Testis (tissue), 3 donors: ENCODE measurements around the gene HYAL1. TPM values are rescaled to one million over a fixed set of nuclear protein-coding genes. Genes with fewer than 3 reads are reported as not detected.

Experiments
- DNase-seq: peaks from one replicate; pipeline ENCODE4 v3.0.0-alpha.2; 2019
- H3K27ac ChIP-seq, 2 donors: fragments of 200-600 bp; sonication (generic); one replicate each; pipeline ENCODE4 v1.5.1; 2019
- H3K27me3 ChIP-seq: fragments of 200-600 bp; sonication (generic); one replicate; pipeline ENCODE4 v1.5.1; 2019
- H3K36me3 ChIP-seq: fragments of 200-600 bp; sonication (generic); one replicate; pipeline ENCODE4 v1.5.1; 2017; ENCODE audit warnings: low read depth; ENCODE audit errors: missing control alignments
- H3K4me1 ChIP-seq: fragments of 200-600 bp; sonication (generic); one replicate; pipeline ENCODE4 v1.5.1; 2019
- H3K4me3 ChIP-seq, 2 donors: fragments of 200-600 bp; sonication (generic); one replicate each; pipeline ENCODE4 v1.5.1; 2017 to 2019
- H3K9me3 ChIP-seq: fragments of 200-600 bp; sonication (generic); one replicate; pipeline ENCODE4 v1.5.1; 2017
- POLR2A ChIP-seq: fragments of 450-650 bp; IDR thresholded peaks from one replicate; pipeline ENCODE4 v1.6.1; 2017; ENCODE audit warnings: antibody characterized with exemption, mild to moderate bottlenecking, moderate library complexity
- WGBS, 2 donors: methylation state at CpG; one replicate each; pipeline ENCODE4 v1.1.5; 2018; 5-methylcytosine and 5-hydroxymethylcytosine counted together
- intact Hi-C: fragments of 100-400 bp; cut with DNase I; formaldehyde crosslinking; loops from one replicate; pipeline ENCODE4 v1.15.1; 2023; ENCODE audit warnings: low total_unique reads
- polyA plus RNA-seq: library from polyadenylated mRNA; stranded (reverse); fragments of 350-450 nt; fragmentation: Illumina TruSeq; extraction: RNeasy Lipid Tissue Mini Kit (QIAGEN cat#74804); gene quantifications from one replicate; pipeline ENCODE4 v1.2.3, GENCODE V29; 2014; ENCODE audit warnings: low read depth, low replicate concordance; ENCODE audit not compliant: insufficient read depth
- total RNA-seq, 2 donors: library from RNA; depleted of rRNA; stranded (reverse); fragments of >200 nt; gene quantifications; one replicate each; pipeline ENCODE4 v1.2.3, GENCODE V29; 2016
- TF ChIP-seq, protein P1 (sequence below), 3 experiments: fragments of 450-650 bp in 2 of 3; fragments of 200-600 bp in 1 of 3; sonication (generic) in 1 of 3; IDR thresholded peaks; one replicate each; pipeline ENCODE4 v1.5.1; 2016 to 2019; ENCODE audit warnings: antibody characterized with exemption in 3 of 3, mild to moderate bottlenecking in 2 of 3, moderate library complexity in 1 of 3

HYAL1 gene
- total and polyA plus RNA-seq, 3 donors from 2014 or later, result 2.7 to 3.7 (median 3.2) TPM

- WGBS, 2 donors, result 38 to 43% methylated on average over 2 to 19 of the region's 21 CpGs
- peak; percentile 65 for DNase-seq
Observed at GRCh38 chr3:50268703-50269451, 34.5 kb downstream of the HYAL1 start, which contains the start of gene SEMA3B. Gene SEMA3B, plus strand, starts transcription at chr3:50269147. Its CDS starts 94 bp downstream, at chr3:50269241.

GRCh38 chr3:50268276-50268675 lies 35.1 kb downstream of the HYAL1 start:
- Histone ChIP-seq H3K27me3 (no peaks in the 10 kb centered on the region), H3K36me3 (no peaks in the 10 kb centered on the region), H3K9me3 (no peaks in the 10 kb centered on the region), H3K4me3 (no peak overlapping the region), H3K4me1 (peaks cover 61% of the 10 kb centered on the region), H3K27ac (no peak overlapping the region)
- no peak for TF ChIP-seq POLR2A
- TF ChIP-seq, protein P1, sequence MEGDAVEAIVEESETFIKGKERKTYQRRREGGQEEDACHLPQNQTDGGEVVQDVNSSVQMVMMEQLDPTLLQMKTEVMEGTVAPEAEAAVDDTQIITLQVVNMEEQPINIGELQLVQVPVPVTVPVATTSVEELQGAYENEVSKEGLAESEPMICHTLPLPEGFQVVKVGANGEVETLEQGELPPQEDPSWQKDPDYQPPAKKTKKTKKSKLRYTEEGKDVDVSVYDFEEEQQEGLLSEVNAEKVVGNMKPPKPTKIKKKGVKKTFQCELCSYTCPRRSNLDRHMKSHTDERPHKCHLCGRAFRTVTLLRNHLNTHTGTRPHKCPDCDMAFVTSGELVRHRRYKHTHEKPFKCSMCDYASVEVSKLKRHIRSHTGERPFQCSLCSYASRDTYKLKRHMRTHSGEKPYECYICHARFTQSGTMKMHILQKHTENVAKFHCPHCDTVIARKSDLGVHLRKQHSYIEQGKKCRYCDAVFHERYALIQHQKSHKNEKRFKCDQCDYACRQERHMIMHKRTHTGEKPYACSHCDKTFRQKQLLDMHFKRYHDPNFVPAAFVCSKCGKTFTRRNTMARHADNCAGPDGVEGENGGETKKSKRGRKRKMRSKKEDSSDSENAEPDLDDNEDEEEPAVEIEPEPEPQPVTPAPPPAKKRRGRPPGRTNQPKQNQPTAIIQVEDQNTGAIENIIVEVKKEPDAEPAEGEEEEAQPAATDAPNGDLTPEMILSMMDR (IDR thresholded peaks at IDR 0.05), result no peak
- DNase-seq, result no peak
- intact Hi-C loops, result no loop called here
- 51 to 65% methylated on average over 3 of the region's 3 CpGs for WGBS, 2 donors

More at GRCh38 chr3:50268703-50269451, 34.5 kb downstream of the HYAL1 start, which contains the start of gene SEMA3B:
- Histone ChIP-seq H3K4me3 (no peak within 1 kb of the TSS), H3K27me3 (no peaks in the 10 kb centered on the region), H3K36me3 (no peaks in the 10 kb centered on the region), H3K27ac (no peak within 1 kb of the TSS), H3K9me3 (no peaks in the 10 kb centered on the region), H3K4me1 (peaks cover 63% of the 10 kb centered on the region)
- intact Hi-C loops, result no loop called here
- TF ChIP-seq, protein P1 (IDR thresholded peaks at IDR 0.05), result no peak
- TF ChIP-seq POLR2A, result no peak

GRCh38 chr3:50267280-50267913 lies 36.0 kb downstream of the HYAL1 start:
- peaks cover 57% of the 10 kb centered on the region for H3K4me1 ChIP-seq
- H3K9me3 ChIP-seq, result no peaks in the 10 kb centered on the region
- DNase-seq, result peak; percentile 53
- 34 to 58% methylated on average over 11 to 22 of the region's 22 CpGs for WGBS, 2 donors
- H3K4me3 ChIP-seq, result peak overlapping the region; percentile 23 to 26
- TF ChIP-seq POLR2A, result no peak
- TF ChIP-seq, protein P1 (IDR thresholded peaks at IDR 0.05), result no peak
- no peaks in the 10 kb centered on the region for H3K27me3 ChIP-seq
- peak overlapping the region; percentile 71 to 72 for H3K27ac ChIP-seq
- H3K36me3 ChIP-seq, result no peaks in the 10 kb centered on the region
- intact Hi-C loops, result no loop called here

DNA sequence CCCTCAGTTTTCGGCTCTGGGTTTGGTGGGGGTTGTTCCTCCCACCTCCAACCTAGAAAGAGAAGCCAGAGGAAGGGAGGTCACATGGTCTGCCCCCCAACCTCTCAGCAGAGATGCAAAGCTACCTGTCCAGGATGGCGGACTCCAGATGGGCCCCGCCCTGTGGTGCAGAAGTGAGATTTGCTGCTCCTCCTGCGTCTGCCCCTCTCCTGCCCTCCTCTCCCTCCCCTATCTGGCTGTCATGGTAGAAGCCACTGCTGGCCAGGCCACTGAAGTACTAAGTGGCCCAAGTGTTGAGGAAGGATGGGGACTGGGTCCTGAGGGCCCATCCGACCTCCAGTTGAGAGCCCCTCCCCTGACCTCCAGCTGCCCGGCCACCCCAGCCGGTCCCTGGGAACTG lies 36.5 kb downstream of the HYAL1 start:
- TF ChIP-seq POLR2A, result no peak
- TF ChIP-seq, protein P1 (IDR thresholded peaks at IDR 0.05), result no peak

More for the DNA sequence above, 36.5 kb downstream of the HYAL1 start:
- Histone ChIP-seq H3K4me1 (peaks cover 57% of the 10 kb centered on the region), H3K36me3 (no peaks in the 10 kb centered on the region), H3K9me3 (no peaks in the 10 kb centered on the region), H3K4me3 (peak overlapping the region; percentile 23 to 26), H3K27me3 (no peaks in the 10 kb centered on the region), H3K27ac (peak overlapping the region; percentile 71 to 72)
- DNase-seq, result no peak
- WGBS, 2 donors, result 67 to 76% methylated on average over 4 to 7 of the region's 7 CpGs
- intact Hi-C loops, result no loop called here
